HEK293 (cell line): ENCODE data around the gene KLK2.

ENCODE experiments used
- CTCF ChIA-PET: fragments of 350-600 bp; formaldehyde crosslinking; extraction: SDS; loops from one replicate; lab custom pipeline; 2021; ENCODE audit warnings: antibody characterized with exemption; lab: Yijun Ruan, JAX
- POLR2A ChIA-PET: fragments of 300-600 bp; formaldehyde crosslinking; extraction: SDS; loops from one replicate; lab custom pipeline; 2020; ENCODE audit warnings: antibody characterized with exemption, inconsistent platforms; lab: Yijun Ruan, JAX
- H3K27ac ChIP-seq: fragments of 200-500 bp; sonication (Bioruptor generic); 2 replicates; pipeline ENCODE4 v1.5.1; 2014; ENCODE audit warnings: low read depth, low read length, control low read depth, inconsistent platforms; ENCODE audit errors: extremely low read depth
- H3K36me3 ChIP-seq, 2 experiments: fragments of 200-500 bp in 1 of 2; sonication (Bioruptor generic) in 1 of 2; 1 replicate in 1 of 2; 2 replicates in 1 of 2; pipeline ENCODE4 v1.5.1; 2014 to 2017; ENCODE audit warnings: inconsistent platforms in 2 of 2, low read length in 2 of 2; ENCODE audit not compliant: control insufficient read depth in 2 of 2, insufficient read depth in 1 of 2
- H3K4me1 ChIP-seq: fragments of 200-500 bp; sonication (Bioruptor generic); 2 replicates; pipeline ENCODE4 v1.5.1; 2014; ENCODE audit warnings: mild to moderate bottlenecking, low read length, inconsistent platforms; ENCODE audit not compliant: control insufficient read depth, insufficient read depth
- H3K4me3 ChIP-seq: 2 replicates; pipeline ENCODE4 v1.5.1; 2011; ENCODE audit warnings: low read depth, mild to moderate bottlenecking, control low read depth, low read length, moderate library complexity
- H3K9me3 ChIP-seq: fragments of 200-500 bp; sonication (Bioruptor generic); 2 replicates; pipeline ENCODE4 v1.5.1; 2014; ENCODE audit warnings: low read depth, low read length, inconsistent platforms; ENCODE audit not compliant: control insufficient read depth, insufficient read depth
- CTCF ChIP-seq: fragments of 450-650 bp; formaldehyde crosslinking; IDR thresholded peaks from 2 replicates; pipeline ENCODE4 v1.5.1; 2016; ENCODE audit warnings: missing biosample characterization, missing genetic modification characterization
- KLF17 ChIP-seq: fragments of 450-650 bp; formaldehyde crosslinking; IDR thresholded peaks from 2 replicates; pipeline ENCODE4 v1.5.1; 2016; ENCODE audit warnings: missing biosample characterization, missing genetic modification characterization
- MYNN ChIP-seq: fragments of 450-650 bp; formaldehyde crosslinking; IDR thresholded peaks from 2 replicates; pipeline ENCODE4 v1.5.1; 2016; ENCODE audit warnings: missing biosample characterization, missing genetic modification characterization, borderline replicate concordance
- MZF1 ChIP-seq: fragments of 450-650 bp; formaldehyde crosslinking; IDR thresholded peaks from 2 replicates; pipeline ENCODE4 v1.5.1; 2017; ENCODE audit warnings: missing biosample characterization, missing genetic modification characterization, borderline replicate concordance
- PRDM1 ChIP-seq: fragments of 450-650 bp; formaldehyde crosslinking; IDR thresholded peaks from 2 replicates; pipeline ENCODE4; 2016; ENCODE audit warnings: missing biosample characterization, missing genetic modification characterization
- SP7 ChIP-seq: fragments of 450-650 bp; formaldehyde crosslinking; IDR thresholded peaks from 2 replicates; pipeline ENCODE4 v1.5.1; 2016; ENCODE audit warnings: missing biosample characterization, missing genetic modification characterization
- ZBTB21 ChIP-seq: fragments of 450-650 bp; formaldehyde crosslinking; IDR thresholded peaks from 2 replicates; pipeline ENCODE4 v1.5.1; 2017; ENCODE audit warnings: missing biosample characterization, missing genetic modification characterization
- ZIC2 ChIP-seq: fragments of 450-650 bp; formaldehyde crosslinking; IDR thresholded peaks from 2 replicates; pipeline ENCODE4 v1.5.1; 2016; ENCODE audit warnings: missing biosample characterization, missing genetic modification characterization
- ZNF202 ChIP-seq: fragments of 450-650 bp; formaldehyde crosslinking; IDR thresholded peaks from 2 replicates; pipeline ENCODE4 v1.5.1; 2016; ENCODE audit warnings: missing biosample characterization, missing genetic modification characterization, borderline replicate concordance
- ZNF350 ChIP-seq: fragments of 450-650 bp; formaldehyde crosslinking; IDR thresholded peaks from 2 replicates; pipeline ENCODE4 v1.5.0; 2017; ENCODE audit warnings: missing biosample characterization, mild to moderate bottlenecking, missing genetic modification characterization
- ZNF423 ChIP-seq: fragments of 450-650 bp; formaldehyde crosslinking; IDR thresholded peaks from 2 replicates; pipeline ENCODE4 v1.5.1; 2016; ENCODE audit warnings: missing biosample characterization, missing genetic modification characterization
- ZNF488 ChIP-seq: fragments of 450-650 bp; formaldehyde crosslinking; IDR thresholded peaks from 2 replicates; pipeline ENCODE4 v1.5.1; 2016; ENCODE audit warnings: missing biosample characterization, missing genetic modification characterization
- ZNF530 ChIP-seq: fragments of 450-650 bp; formaldehyde crosslinking; IDR thresholded peaks from 2 replicates; pipeline ENCODE4 v1.5.1; 2016; ENCODE audit warnings: low read depth, missing biosample characterization, missing genetic modification characterization
- ZNF544 ChIP-seq: fragments of 450-650 bp; formaldehyde crosslinking; IDR thresholded peaks from 2 replicates; pipeline ENCODE4 v1.5.0; 2017; ENCODE audit warnings: missing biosample characterization, missing genetic modification characterization
- ZNF555 ChIP-seq: fragments of 450-650 bp; formaldehyde crosslinking; conservative IDR thresholded peaks from 2 replicates; pipeline ENCODE4 v1.5.1; 2017; ENCODE audit warnings: missing biosample characterization, mild to moderate bottlenecking, missing genetic modification characterization, inconsistent platforms
- ZNF558 ChIP-seq: fragments of 450-650 bp; formaldehyde crosslinking; IDR thresholded peaks from 2 replicates; pipeline ENCODE4 v1.5.1; 2016; ENCODE audit warnings: missing biosample characterization, missing genetic modification characterization
- ZNF670 ChIP-seq: fragments of 450-650 bp; formaldehyde crosslinking; IDR thresholded peaks from 2 replicates; pipeline ENCODE4 v1.5.1; 2016; ENCODE audit warnings: missing biosample characterization, missing genetic modification characterization, low read depth
- ZNF747 ChIP-seq: fragments of 450-650 bp; formaldehyde crosslinking; IDR thresholded peaks from 2 replicates; pipeline ENCODE4 v1.5.1; 2016; ENCODE audit warnings: missing biosample characterization, missing genetic modification characterization
- ZNF785 ChIP-seq: fragments of 450-650 bp; formaldehyde crosslinking; IDR thresholded peaks from 2 replicates; pipeline ENCODE4 v1.5.1; 2016; ENCODE audit warnings: missing biosample characterization, missing genetic modification characterization
- TF ChIP-seq, protein P1 (sequence below): fragments of 450-650 bp; formaldehyde crosslinking; IDR thresholded peaks from 2 replicates; pipeline ENCODE4 v1.5.1; 2017; ENCODE audit warnings: missing biosample characterization, missing genetic modification characterization
- TF ChIP-seq, protein P2 (sequence below): fragments of 450-650 bp; formaldehyde crosslinking; IDR thresholded peaks from 2 replicates; pipeline ENCODE4 v1.5.1; 2016; ENCODE audit warnings: missing biosample characterization, missing genetic modification characterization

The KLK2 gene

DNA sequence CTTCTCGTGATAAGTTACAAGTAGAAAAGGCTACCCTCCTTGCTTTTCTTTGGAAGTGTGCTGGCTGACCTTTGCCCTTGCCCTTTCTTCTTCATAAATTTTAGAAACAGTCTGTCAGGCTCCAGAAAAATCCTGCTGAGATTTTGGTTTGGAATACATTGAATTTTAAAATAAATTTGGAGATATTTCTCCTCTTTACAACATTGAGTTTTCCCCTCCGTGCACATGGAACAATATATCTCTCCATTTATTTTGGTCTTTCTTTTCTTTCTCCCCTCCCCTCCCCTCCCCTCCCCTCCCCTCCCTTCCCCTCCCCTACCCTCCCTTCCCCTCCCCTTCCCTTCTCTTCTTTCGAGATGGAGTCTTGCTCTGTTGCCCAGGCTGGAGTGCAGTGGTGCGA is 29.4 kb downstream of the KLK2 start (continued):
- no peak for TF ChIP-seq ZNF544 (tag by site-specific recombination)
- no peak for TF ChIP-seq SP7 (tag by site-specific recombination)
- no peak for TF ChIP-seq ZNF202
- no peak for TF ChIP-seq ZNF785 (tag by site-specific recombination)
- TF ChIP-seq ZNF670: no peak

DNA sequence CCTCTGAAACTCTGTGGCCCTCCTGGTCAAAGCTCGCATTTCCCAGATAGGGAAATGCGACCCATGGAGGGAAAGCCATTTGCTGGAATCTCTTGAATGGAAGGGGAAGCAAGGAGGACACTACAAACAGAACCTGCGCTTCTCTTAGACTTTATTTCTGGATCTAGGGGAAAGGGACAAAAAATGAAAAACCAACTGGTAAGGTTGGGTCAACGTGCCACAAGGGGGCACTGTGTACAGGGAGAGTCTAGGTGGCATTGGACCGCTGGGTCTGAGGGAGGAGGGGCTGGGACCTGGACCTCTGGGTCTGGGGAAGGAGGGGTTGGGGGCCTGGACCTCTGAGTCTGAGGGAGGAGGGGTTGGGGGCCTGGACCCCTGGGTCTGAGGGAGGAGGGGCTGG is 33.0 kb downstream of the KLK2 start:
- Histone ChIP-seq H3K4me3 (no peak overlapping the region), H3K9me3 (no peaks in the 10 kb centered on the region), H3K4me1 (no peaks in the 10 kb centered on the region; the same call in 1 of the 2 replicates), H3K36me3 (no peaks in the 10 kb centered on the region), H3K27ac (no peak overlapping the region)
- POLR2A ChIA-PET: interaction anchor here (0.6 kb wide), 1 partner anchor 18 kb away, joined by 3 read pairs; no protein-coding TSS in a partner anchor
- TF ChIP-seq ZNF488 (tag by site-specific recombination) (no peak), CTCF (tag by site-specific recombination) (0 out of 2 replicates have a peak, but pooled peaks have one; percentile 22)
- CTCF ChIA-PET: interaction anchor here (0.6 to 1.7 kb wide), 24 partner anchors 8 to 489 kb away, joined by 3 to 32 read pairs (median 4); partner anchors contain the start of gene KLK2

GRCh38 chr19:50908336-50908735 is 35.1 kb downstream of the KLK2 start:
- ChIA-PET CTCF (interaction anchor here (0.8 to 5.9 kb wide), 8 partner anchors 13 to 188 kb away, joined by 3 to 50 read pairs (median 3); no protein-coding TSS in a partner anchor), POLR2A (no interaction called here)

More at GRCh38 chr19:50908336-50908735, 35.1 kb downstream of the KLK2 start:
- Histone ChIP-seq H3K27ac (no peak overlapping the region), H3K4me1 (peaks cover 3% of the 10 kb centered on the region), H3K36me3 (no peaks in the 10 kb centered on the region), H3K4me3 (no peak overlapping the region), H3K9me3 (no peaks in the 10 kb centered on the region)
- TF ChIP-seq, protein P1, sequence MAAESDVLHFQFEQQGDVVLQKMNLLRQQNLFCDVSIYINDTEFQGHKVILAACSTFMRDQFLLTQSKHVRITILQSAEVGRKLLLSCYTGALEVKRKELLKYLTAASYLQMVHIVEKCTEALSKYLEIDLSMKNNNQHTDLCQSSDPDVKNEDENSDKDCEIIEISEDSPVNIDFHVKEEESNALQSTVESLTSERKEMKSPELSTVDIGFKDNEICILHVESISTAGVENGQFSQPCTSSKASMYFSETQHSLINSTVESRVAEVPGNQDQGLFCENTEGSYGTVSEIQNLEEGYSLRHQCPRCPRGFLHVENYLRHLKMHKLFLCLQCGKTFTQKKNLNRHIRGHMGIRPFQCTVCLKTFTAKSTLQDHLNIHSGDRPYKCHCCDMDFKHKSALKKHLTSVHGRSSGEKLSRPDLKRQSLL (tag by site-specific recombination): no peak
- TF ChIP-seq ZNF202 (no peak), ZNF555 (tag by site-specific recombination) (no peak), ZNF530 (tag by site-specific recombination) (no peak), ZBTB21 (tag by site-specific recombination) (no peak), PRDM1 (tag by site-specific recombination) (no peak), ZNF558 (tag by site-specific recombination) (no peak), KLF17 (tag by site-specific recombination) (no peak), ZIC2 (tag by site-specific recombination) (no peak), ZNF423 (tag by site-specific recombination) (no peak), SP7 (tag by site-specific recombination) (no peak), ZNF350 (no peak), MZF1 (no peak), ZNF747 (tag by site-specific recombination) (no peak), MYNN (tag by site-specific recombination) (no peak)
- TF ChIP-seq, protein P2, sequence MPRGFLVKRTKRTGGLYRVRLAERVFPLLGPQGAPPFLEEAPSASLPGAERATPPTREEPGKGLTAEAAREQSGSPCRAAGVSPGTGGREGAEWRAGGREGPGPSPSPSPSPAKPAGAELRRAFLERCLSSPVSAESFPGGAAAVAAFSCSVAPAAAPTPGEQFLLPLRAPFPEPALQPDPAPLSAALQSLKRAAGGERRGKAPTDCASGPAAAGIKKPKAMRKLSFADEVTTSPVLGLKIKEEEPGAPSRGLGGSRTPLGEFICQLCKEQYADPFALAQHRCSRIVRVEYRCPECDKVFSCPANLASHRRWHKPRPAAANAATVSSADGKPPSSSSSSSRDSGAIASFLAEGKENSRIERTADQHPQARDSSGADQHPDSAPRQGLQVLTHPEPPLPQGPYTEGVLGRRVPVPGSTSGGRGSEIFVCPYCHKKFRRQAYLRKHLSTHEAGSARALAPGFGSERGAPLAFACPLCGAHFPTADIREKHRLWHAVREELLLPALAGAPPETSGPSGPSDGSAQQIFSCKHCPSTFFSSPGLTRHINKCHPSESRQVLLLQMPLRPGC (tag by site-specific recombination): no peak
